HG03135 (cell line): ENCODE results near the gene P2RY14.
A peak's percentile ranks its signal among the peaks of the same experiment; 100 is the strongest.

Experiments
- ATAC-seq: cut with Tn5 transposase; IDR thresholded peaks from one replicate; pipeline ENCODE4 v1.9.1; 2021; ENCODE audit warnings: mild to moderate bottlenecking, moderate library complexity; ENCODE audit not compliant: unreplicated experiment

Gene P2RY14

GRCh38 chr3:151301787-151302186, 23.4 kb upstream of the P2RY14 start:
- no peak for ATAC-seq

GRCh38 chr3:151300539-151300938, 22.2 kb upstream of the P2RY14 start:
- ATAC-seq = no peak

- ATAC-seq = no peak
Observed at GRCh38 chr3:151299006-151299405, 20.7 kb upstream of the P2RY14 start.

GRCh38 chr3:151297429-151297828, 19.1 kb upstream of the P2RY14 start:
- ATAC-seq = no peak

- no peak for ATAC-seq
Observed at GRCh38 chr3:151296226-151296625, 17.9 kb upstream of the P2RY14 start.

- ATAC-seq = no peak
Observed at GRCh38 chr3:151293127-151293526, 14.8 kb upstream of the P2RY14 start.

- no peak for ATAC-seq
Observed at GRCh38 chr3:151290673-151291072, 12.3 kb upstream of the P2RY14 start.

GRCh38 chr3:151289445-151289844, 11.1 kb upstream of the P2RY14 start:
- ATAC-seq = no peak

GRCh38 chr3:151285940-151286339, 7.6 kb upstream of the P2RY14 start:
- no peak for ATAC-seq

- ATAC-seq = no peak
Observed at GRCh38 chr3:151283907-151284461, 5.6 kb upstream of the P2RY14 start.

- no peak for ATAC-seq
Observed at GRCh38 chr3:151283387-151283786, 5.0 kb upstream of the P2RY14 start.

GRCh38 chr3:151282921-151283320, 4.6 kb upstream of the P2RY14 start:
- peak; percentile 53 for ATAC-seq

GRCh38 chr3:151281671-151282324, 3.5 kb upstream of the P2RY14 start:
- ATAC-seq = no peak

GRCh38 chr3:151276687-151277042, 1.7 kb downstream of the P2RY14 start:
- ATAC-seq = peak; percentile 56

GRCh38 chr3:151276038-151276686, 2.2 kb downstream of the P2RY14 start:
- peak; percentile 20 for ATAC-seq

GRCh38 chr3:151275091-151275490, 3.3 kb downstream of the P2RY14 start:
- ATAC-seq = no peak

GRCh38 chr3:151269631-151270030, 8.7 kb downstream of the P2RY14 start:
- ATAC-seq = no peak

GRCh38 chr3:151268267-151269235, 9.8 kb downstream of the P2RY14 start:
- peak; percentile 43 for ATAC-seq

GRCh38 chr3:151267066-151267465, 11.3 kb downstream of the P2RY14 start:
- ATAC-seq = no peak

- peak; percentile 96 for ATAC-seq
Observed at GRCh38 chr3:151265866-151266265, 12.5 kb downstream of the P2RY14 start.

GRCh38 chr3:151265166-151265565, 13.2 kb downstream of the P2RY14 start:
- no peak for ATAC-seq
